ENCODE results near the gene PPP2R2C.

GRCh38 chr4:6469898-6470501 is 2.4 kb downstream of the PPP2R2C start:
- TF ChIP-seq, protein P1, sequence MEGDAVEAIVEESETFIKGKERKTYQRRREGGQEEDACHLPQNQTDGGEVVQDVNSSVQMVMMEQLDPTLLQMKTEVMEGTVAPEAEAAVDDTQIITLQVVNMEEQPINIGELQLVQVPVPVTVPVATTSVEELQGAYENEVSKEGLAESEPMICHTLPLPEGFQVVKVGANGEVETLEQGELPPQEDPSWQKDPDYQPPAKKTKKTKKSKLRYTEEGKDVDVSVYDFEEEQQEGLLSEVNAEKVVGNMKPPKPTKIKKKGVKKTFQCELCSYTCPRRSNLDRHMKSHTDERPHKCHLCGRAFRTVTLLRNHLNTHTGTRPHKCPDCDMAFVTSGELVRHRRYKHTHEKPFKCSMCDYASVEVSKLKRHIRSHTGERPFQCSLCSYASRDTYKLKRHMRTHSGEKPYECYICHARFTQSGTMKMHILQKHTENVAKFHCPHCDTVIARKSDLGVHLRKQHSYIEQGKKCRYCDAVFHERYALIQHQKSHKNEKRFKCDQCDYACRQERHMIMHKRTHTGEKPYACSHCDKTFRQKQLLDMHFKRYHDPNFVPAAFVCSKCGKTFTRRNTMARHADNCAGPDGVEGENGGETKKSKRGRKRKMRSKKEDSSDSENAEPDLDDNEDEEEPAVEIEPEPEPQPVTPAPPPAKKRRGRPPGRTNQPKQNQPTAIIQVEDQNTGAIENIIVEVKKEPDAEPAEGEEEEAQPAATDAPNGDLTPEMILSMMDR (IDR thresholded peaks at IDR 0.05), result no peak
- TF ChIP-seq EP300 (IDR thresholded peaks at IDR 0.05) (no peak), POLR2AphosphoS5 (IDR thresholded peaks at IDR 0.05) (no peak)
